ENCODE data around the gene LILRA1.
"Not testable (repeated sequence)": the region's sequence is repeated elsewhere in the genome, so short reads cannot be mapped to it uniquely, and the experiment has no call there.

Gene LILRA1

DNA sequence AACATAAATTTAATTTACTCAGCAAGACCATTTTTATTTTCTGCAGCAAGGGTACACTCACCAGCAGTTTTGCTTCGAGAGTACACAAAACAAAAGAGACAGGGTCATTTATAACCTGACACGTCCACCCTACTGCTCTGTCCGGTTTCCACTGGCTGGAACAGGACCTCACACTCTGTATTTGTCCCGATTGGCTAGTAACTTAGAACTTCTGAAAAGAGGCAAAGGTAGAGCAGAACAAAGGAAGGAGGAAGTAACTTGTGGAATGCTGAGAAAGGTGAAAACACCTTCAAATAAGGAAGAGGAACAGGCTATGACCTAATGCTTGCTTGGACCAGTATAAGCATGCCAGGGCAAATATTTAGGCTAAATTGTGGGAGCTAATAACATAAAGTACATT is 34.5 kb downstream of the LILRA1 start:
- DNase-seq = not testable (repeated sequence)

GRCh38 chr19:54630262-54630661 is 36.8 kb downstream of the LILRA1 start, which contains the start of gene LILRB1:
LILRB1 (plus strand) TSS chr19:54630484; CDS start chr19:54631074, 590 bp downstream.
- DNase-seq = not testable (repeated sequence)

DNA sequence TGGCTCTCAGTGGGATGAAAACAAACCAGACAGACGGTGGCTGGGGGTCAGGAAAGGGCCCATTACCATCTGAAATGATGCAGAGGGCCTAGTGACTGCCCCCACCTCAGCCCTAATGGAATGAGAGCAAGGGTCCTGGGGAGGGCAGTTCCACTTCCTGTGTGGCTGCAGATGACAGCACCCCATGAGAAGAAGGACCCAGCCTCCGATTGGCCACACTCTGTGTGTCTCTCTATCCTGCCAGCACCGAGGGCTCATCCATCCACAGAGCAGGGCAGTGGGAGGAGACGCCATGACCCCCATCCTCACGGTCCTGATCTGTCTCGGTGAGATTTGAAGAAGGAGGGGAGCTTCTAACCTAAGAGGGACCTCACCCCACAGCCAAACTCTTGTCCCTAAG is 37.4 kb downstream of the LILRA1 start:
- no peak for DNase-seq

DNA sequence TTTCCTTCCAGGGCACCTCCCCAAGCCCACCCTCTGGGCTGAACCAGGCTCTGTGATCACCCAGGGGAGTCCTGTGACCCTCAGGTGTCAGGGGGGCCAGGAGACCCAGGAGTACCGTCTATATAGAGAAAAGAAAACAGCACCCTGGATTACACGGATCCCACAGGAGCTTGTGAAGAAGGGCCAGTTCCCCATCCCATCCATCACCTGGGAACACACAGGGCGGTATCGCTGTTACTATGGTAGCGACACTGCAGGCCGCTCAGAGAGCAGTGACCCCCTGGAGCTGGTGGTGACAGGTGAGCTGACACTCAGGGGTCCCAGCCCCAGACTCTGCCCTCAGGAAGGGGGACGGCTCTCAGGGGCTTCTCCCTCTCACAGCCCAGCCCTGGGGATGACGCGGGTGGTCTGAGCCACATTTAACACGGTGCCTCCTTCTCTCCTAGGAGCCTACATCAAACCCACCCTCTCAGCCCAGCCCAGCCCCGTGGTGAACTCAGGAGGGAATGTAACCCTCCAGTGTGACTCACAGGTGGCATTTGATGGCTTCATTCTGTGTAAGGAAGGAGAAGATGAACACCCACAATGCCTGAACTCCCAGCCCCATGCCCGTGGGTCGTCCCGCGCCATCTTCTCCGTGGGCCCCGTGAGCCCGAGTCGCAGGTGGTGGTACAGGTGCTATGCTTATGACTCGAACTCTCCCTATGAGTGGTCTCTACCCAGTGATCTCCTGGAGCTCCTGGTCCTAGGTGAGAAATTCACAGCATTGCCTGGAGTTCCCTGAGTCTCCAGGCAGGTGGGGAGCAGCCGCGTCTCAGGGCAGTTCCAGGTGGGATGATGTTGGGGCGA is 38.3 kb downstream of the LILRA1 start:
- not testable (repeated sequence) for DNase-seq

DNA sequence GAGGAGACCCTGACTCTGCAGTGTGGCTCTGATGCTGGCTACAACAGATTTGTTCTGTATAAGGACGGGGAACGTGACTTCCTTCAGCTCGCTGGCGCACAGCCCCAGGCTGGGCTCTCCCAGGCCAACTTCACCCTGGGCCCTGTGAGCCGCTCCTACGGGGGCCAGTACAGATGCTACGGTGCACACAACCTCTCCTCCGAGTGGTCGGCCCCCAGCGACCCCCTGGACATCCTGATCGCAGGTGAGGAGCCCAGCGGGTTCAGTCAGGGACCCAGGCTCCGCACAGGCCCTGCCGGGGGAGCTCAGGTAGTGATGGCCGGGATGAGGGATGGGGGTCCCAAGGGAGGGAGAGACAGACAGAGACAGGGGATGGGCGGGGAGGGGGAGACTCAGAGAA is 39.1 kb downstream of the LILRA1 start:
- not testable (repeated sequence) for DNase-seq

DNA sequence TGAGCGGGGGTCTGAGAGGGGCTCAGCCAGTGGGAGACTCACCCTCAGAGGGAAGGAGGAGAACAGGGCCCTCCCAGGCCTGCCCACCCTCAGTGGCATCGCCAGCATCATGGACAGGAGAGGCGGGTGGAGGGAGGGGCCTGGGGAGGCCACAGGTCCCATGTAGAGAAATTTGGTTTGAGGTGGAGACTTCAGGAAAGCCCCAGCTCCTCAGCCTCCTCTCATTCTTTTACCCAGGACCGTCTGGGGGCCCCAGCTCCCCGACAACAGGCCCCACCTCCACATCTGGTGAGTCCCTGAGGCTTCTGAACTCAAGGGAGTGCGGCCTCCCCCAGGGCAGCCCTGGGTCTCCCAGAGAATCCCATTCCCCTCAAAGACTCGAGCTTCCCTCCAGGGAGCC is 40.0 kb downstream of the LILRA1 start:
- no peak for DNase-seq

GRCh38 chr19:54636081-54636480 is 42.6 kb downstream of the LILRA1 start:
- not testable (repeated sequence) for DNase-seq

DNA sequence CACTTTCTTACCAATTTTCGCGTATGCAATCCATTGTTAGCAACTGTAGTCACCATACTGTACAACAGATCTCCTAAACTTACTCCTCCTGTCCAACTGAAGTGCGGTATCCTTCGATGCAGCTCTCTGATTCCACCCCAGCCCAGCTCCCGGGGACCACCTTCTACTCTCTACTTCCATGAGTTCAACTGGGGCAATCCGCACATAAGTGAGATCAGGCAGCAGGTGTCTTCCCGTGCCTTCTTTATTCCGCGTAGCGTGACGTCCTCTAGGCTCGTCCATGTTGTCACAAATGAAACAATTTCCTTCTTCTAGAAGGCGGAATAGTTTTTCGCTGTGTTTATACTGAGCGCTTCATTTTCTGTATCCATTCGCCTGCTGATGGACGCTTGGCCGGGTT is 45.3 kb downstream of the LILRA1 start:
- no peak for DNase-seq

GRCh38 chr19:54642953-54643352 is 49.5 kb downstream of the LILRA1 start:
- not testable (repeated sequence) for DNase-seq

DNA sequence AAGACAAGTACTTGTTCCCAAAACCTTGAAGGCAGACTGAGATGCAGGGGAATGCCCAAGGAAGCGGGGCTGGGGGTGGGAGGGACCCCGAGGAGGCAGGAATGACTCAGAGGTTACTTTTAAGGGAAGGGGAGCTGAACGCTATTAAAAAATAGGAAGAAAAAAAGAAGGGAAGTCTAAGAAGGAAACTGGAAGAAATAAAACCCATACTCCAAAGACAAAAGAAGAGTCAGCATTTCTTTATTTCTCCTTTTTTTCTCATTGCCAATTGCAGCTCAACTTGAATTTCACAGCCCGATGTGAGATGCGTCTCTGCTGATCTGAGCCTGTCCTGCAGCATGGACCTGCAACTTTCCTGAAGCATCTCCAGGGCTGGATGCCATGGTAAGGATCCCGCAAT is 50.2 kb downstream of the LILRA1 start:
- not testable (repeated sequence) for DNase-seq

DNA sequence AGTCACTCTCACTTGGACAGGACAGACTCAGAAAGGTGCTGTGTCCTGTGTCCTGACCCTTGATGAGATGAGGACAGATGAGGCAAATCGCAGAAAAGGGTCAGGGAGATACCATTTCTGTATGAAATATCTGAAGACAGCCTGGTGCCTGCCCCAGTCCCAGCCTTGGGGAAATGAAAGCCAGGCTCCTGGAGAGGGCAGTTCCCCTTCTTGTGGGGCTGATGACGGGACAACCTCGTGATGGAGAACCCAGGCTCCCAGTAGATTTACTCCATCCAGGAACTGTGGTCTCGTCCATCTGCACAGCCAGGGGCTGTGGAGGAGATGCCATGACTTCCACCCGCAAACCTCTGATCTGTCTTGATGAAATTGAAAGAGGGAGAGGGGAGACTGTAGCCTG is 50.6 kb downstream of the LILRA1 start:
- no peak for DNase-seq

GRCh38 chr19:54646331-54646841 is 53.0 kb downstream of the LILRA1 start:
- DNase-seq = no peak

- no peak for DNase-seq
These were observed 54.7 kb downstream of the LILRA1 start for GRCh38 chr19:54648129-54648528.

DNA sequence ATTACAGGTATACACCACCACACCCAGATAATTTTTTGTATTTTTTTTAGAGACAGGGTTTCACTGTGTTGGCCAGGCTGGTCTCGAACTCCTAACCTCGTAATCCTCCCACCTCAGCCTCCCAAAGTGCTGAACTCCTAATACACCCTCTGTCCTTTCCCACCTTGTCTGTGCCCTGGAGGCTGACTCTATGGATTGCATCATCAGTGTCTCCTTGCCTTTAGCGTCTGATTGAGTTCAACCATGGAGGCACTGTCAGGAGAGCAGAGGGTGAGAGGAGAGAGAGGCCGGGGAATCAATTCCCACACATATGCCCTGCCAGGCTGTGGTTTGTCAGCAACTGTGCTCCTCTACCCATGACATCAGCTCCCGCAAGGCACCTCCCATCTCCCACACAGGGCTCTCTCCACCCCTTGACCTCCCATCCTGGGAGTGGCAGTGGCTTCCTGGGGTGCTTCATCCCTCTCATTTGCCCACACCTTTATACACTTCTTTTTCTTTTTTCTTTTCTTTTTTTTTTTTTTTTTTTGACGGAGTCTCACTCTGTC is 56.8 kb downstream of the LILRA1 start:
- DNase-seq = no peak
